ENCODE data around the gene GREB1. TPM values are rescaled to one million over a fixed set of nuclear protein-coding genes. Genes with fewer than 3 reads are reported as not detected.

GREB1 gene
- total RNA-seq, 1 experiment from 2014 or later = 0.90 TPM

GRCh38 chr2:11534746-11535484 is 1.1 kb downstream of the GREB1 start:
- CTCF ChIA-PET = no interaction called here
- Mint-ChIP-seq H3K36me3 (ENCODE audit: insufficient read depth, unreplicated experiment) (no peaks in the 10 kb centered on the region), H3K27me3 (ENCODE audit: unreplicated experiment) (peaks cover 74% of the 10 kb centered on the region), H3K9me3 (ENCODE audit: low read depth, unreplicated experiment) (no peaks in the 10 kb centered on the region), H3K4me3 (ENCODE audit: low read depth, unreplicated experiment) (no peak overlapping the region), H3K4me1 (ENCODE audit: low read depth, unreplicated experiment) (peaks cover 9% of the 10 kb centered on the region), H3K27ac (ENCODE audit: unreplicated experiment) (no peak overlapping the region)
- no peak for TF ChIP-seq CTCF (IDR thresholded peaks at IDR 0.05; ENCODE audit: unreplicated experiment)
- intact Hi-C loops (cut with micrococcal nuclease; ENCODE audit: unreplicated experiment) = no loop called here
- DNase-seq = no peak
- no TSS peak for BruUV-seq (replicated peaks)

- no peak for TF ChIP-seq CTCF (IDR thresholded peaks at IDR 0.05; ENCODE audit: unreplicated experiment)
- CTCF ChIA-PET = no interaction called here
- H3K4me3 Mint-ChIP-seq (ENCODE audit: low read depth, unreplicated experiment) = no peak overlapping the region
- H3K36me3 Mint-ChIP-seq (ENCODE audit: insufficient read depth, unreplicated experiment) = no peaks in the 10 kb centered on the region
- H3K27ac Mint-ChIP-seq (ENCODE audit: unreplicated experiment) = no peak overlapping the region
- H3K4me1 Mint-ChIP-seq (ENCODE audit: low read depth, unreplicated experiment) = peaks cover 9% of the 10 kb centered on the region
- DNase-seq = no peak
- H3K9me3 Mint-ChIP-seq (ENCODE audit: low read depth, unreplicated experiment) = no peaks in the 10 kb centered on the region
- peaks cover 84% of the 10 kb centered on the region for H3K27me3 Mint-ChIP-seq (ENCODE audit: unreplicated experiment)
- no TSS peak for BruUV-seq (replicated peaks)
- intact Hi-C loops (cut with micrococcal nuclease; ENCODE audit: unreplicated experiment) = no loop called here
These were observed 2.1 kb downstream of the GREB1 start for GRCh38 chr2:11535899-11536344.

- Mint-ChIP-seq H3K4me1 (ENCODE audit: low read depth, unreplicated experiment) (peaks cover 3% of the 10 kb centered on the region), H3K9me3 (ENCODE audit: low read depth, unreplicated experiment) (no peaks in the 10 kb centered on the region), H3K27me3 (ENCODE audit: unreplicated experiment) (peaks cover 88% of the 10 kb centered on the region), H3K36me3 (ENCODE audit: insufficient read depth, unreplicated experiment) (no peaks in the 10 kb centered on the region), H3K27ac (ENCODE audit: unreplicated experiment) (no peak overlapping the region), H3K4me3 (ENCODE audit: low read depth, unreplicated experiment) (no peak overlapping the region)
- BruUV-seq (replicated peaks) = no TSS peak
- CTCF ChIA-PET = interaction anchor here (0.6 to 1.6 kb wide), 2 partner anchors 9 to 11 kb away, joined by 3 to 5 read pairs; no protein-coding TSS in a partner anchor
- no peak for DNase-seq
- no peak for TF ChIP-seq CTCF (IDR thresholded peaks at IDR 0.05; ENCODE audit: unreplicated experiment)
- intact Hi-C loops (cut with micrococcal nuclease; ENCODE audit: unreplicated experiment) = no loop called here
These were observed 4.1 kb downstream of the GREB1 start for GRCh38 chr2:11537951-11538350.

DNA sequence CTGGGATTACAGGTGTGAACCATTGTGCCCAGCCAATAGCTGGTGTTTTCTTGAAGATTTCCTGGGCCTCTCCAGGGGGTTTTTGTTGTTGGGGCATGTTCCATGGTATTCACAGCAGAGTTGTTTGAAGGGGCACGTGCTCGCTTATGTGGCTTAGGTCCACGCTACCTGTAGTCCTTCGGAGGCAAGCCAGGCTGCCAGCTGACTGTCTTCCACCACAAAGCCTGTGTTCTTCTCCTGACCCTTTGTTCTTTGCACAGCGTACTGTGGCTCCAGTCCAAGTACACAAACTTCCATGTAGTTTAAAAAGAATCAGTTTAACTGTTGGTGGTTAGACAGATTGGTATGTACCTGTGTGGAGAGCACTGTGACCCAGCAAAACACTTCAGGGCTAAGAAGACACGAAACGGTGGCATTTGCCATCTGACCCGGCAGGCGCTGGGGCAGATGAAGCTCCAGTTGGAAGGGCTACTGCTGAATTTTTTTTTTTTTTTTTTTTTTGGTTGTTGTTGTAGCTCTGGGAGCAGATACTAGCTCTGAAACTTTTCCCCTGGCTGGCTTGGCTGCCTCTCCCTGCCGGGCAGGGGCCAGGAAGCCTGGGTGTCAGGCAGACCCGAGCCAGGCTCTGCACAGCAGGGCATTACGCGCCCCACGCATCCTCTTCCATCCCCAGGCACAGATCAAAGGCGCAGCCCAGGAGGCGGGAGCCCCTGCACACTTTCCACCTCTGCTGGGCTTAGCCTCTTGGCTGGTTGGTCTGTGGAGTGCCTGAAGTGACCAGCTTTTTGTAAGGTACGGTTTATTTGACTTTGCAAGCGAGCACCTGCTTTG is 5.7 kb downstream of the GREB1 start:
- no TSS peak for BruUV-seq (replicated peaks)
- TF ChIP-seq CTCF (IDR thresholded peaks at IDR 0.05; ENCODE audit: unreplicated experiment) = no peak
- intact Hi-C loops (cut with micrococcal nuclease; ENCODE audit: unreplicated experiment) = no loop called here
- Mint-ChIP-seq H3K4me3 (ENCODE audit: low read depth, unreplicated experiment) (no peak overlapping the region), H3K27ac (ENCODE audit: unreplicated experiment) (no peak overlapping the region), H3K27me3 (ENCODE audit: unreplicated experiment) (peaks cover 85% of the 10 kb centered on the region), H3K36me3 (ENCODE audit: insufficient read depth, unreplicated experiment) (no peaks in the 10 kb centered on the region), H3K9me3 (ENCODE audit: low read depth, unreplicated experiment) (no peaks in the 10 kb centered on the region), H3K4me1 (ENCODE audit: low read depth, unreplicated experiment) (no peaks in the 10 kb centered on the region)
- CTCF ChIA-PET = no interaction called here
- no peak for DNase-seq

Measured in Calu3 (cell line).